GM12874 (cell line): ENCODE measurements around the gene GJA4.

Source experiments
- CTCF ChIP-seq: IDR thresholded peaks from 2 replicates; pipeline ENCODE4 v1.5.1; 2011; ENCODE audit warnings: low read depth, mild to moderate bottlenecking, control low read depth, low read length, moderate library complexity; ENCODE audit not compliant: insufficient read depth

GJA4 gene

GRCh38 chr1:34779962-34780361 lies 12.8 kb upstream of the GJA4 start:
- TF ChIP-seq CTCF = no peak

GRCh38 chr1:34780528-34780927 lies 12.3 kb upstream of the GJA4 start:
- TF ChIP-seq CTCF = no peak

GRCh38 chr1:34781071-34781843 lies 11.5 kb upstream of the GJA4 start, which contains the start of gene GJB3:
GJB3 (plus strand) TSS chr1:34781214; CDS start chr1:34784763, 3,549 bp downstream.
- TF ChIP-seq CTCF = no peak

- TF ChIP-seq CTCF = no peak
Observed at GRCh38 chr1:34781844-34782391, 10.9 kb upstream of the GJA4 start.

GRCh38 chr1:34784751-34785221 lies 8.0 kb upstream of the GJA4 start:
- no peak for TF ChIP-seq CTCF

GRCh38 chr1:34785231-34785874 lies 7.4 kb upstream of the GJA4 start:
- TF ChIP-seq CTCF = no peak

- TF ChIP-seq CTCF = no peak
Observed at GRCh38 chr1:34785875-34786470, 6.8 kb upstream of the GJA4 start.
